Measurements from ENCODE around the gene COPA.
"Not testable (repeated sequence)": the region's sequence is repeated elsewhere in the genome, so short reads cannot be mapped to it uniquely, and the experiment has no call there.

GRCh38 chr1:160287769-160288168 is 55.3 kb downstream of the COPA start:
- not testable (repeated sequence) for TF ChIP-seq POLR2AphosphoS5 (IDR thresholded peaks at IDR 0.05; ENCODE audit: borderline replicate concordance, low read depth, low read length); EZH2 (IDR thresholded peaks at IDR 0.05)
